ENCODE data around the gene SLMAP.

- no peak for TF ChIP-seq MXI1 (IDR thresholded peaks at IDR 0.05; ENCODE audit: borderline replicate concordance, low read depth, low read length)
- TF ChIP-seq CTCF (conservative IDR thresholded peaks at IDR 0.05; ENCODE audit: low read depth, low read length): no peak
- no peak for TF ChIP-seq POLR2A (IDR thresholded peaks at IDR 0.05; ENCODE audit: low read depth, low read length)
- no peak for TF ChIP-seq USF2 (IDR thresholded peaks at IDR 0.05; ENCODE audit: low read depth, low read length)
- TF ChIP-seq NFE2L2 (IDR thresholded peaks at IDR 0.05; ENCODE audit: low read depth, low read length): no peak
- no peak for TF ChIP-seq RAD21 (IDR thresholded peaks at IDR 0.05; ENCODE audit: low read length)
Measured at GRCh38 chr3:57729334-57730045, 26.6 kb upstream of the SLMAP start.
